Stimulated activated CD4-positive, alpha-beta T cell treated with anti-CD3 and anti-CD28 coated beads, Interleukin-1b, Interleukin-23, amount 100 ng/mL, for 4 hours (primary cell): ENCODE results near the gene KRTDAP.

Experiments used
- DNase-seq, 2 donors: peaks; one replicate each; pipeline ENCODE4 v3.0.0-alpha.2; 2020; ENCODE audit warnings: low read depth in 2 of 2

The KRTDAP gene, protein sequence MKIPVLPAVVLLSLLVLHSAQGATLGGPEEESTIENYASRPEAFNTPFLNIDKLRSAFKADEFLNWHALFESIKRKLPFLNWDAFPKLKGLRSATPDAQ

DNA sequence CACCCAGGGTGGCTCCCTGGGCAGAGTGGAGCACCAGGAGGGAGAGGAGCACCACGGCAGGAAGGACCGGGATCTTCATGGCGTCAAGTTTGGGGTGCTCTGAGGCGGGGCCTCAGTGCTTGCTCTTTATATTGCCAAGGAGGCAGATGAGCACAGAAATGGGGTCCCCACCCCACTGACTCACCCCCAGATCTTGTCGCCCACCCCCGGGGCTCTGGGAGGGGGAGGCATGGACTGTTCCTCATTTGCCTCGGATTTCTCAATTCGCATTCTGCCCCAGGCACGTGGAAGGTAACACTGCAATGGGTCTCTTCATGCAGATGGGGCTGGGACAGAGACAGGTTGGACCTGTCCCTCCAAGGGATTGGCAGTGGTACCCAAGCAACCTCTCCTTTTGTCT, at the start of gene KRTDAP:
TSS of gene KRTDAP (minus strand) at position 101 of the 400 bp plus-strand sequence. CDS start at position 79, 22 bp downstream.
- DNase-seq, result no peak

DNA sequence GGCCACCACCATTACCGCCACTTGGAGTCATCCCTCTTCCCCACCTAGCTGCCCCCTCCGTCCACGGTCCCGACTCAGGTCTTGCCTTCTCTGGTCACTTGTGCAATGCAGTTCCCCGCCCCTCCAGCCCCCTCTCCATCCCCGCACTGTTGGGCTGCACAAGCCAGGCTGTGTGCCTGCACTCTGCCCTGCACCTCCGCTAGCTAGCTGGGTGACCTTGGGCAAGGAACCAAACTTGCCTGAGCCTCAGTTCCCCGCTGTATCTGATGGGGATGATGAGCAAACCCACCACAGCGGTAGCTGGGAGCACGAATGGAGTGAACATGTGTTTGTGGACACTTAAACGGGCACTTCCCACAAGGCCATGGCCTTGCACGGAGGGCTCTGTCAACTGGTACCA, 49.6 kb upstream of the KRTDAP start:
- no peak for DNase-seq

DNA sequence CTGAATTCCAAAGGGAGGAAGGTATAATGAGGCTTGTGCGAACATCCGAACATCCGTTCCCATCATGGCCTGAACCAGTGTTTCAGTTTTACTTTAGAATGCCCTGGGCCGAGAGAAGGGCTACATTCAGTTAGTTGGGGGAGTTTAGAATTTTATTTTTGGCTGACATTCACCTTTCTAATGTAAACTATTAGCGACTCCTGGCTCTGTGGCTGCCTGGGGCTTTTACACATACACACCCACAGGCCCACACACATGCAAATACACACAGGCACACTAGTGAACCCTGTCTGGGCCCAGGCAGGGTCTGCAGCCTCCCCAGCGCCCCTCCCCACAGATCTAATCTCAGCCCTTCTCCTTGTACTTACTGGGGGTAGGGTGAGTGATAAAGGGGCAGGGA, 49.0 kb upstream of the KRTDAP start:
- DNase-seq, result no peak

DNA sequence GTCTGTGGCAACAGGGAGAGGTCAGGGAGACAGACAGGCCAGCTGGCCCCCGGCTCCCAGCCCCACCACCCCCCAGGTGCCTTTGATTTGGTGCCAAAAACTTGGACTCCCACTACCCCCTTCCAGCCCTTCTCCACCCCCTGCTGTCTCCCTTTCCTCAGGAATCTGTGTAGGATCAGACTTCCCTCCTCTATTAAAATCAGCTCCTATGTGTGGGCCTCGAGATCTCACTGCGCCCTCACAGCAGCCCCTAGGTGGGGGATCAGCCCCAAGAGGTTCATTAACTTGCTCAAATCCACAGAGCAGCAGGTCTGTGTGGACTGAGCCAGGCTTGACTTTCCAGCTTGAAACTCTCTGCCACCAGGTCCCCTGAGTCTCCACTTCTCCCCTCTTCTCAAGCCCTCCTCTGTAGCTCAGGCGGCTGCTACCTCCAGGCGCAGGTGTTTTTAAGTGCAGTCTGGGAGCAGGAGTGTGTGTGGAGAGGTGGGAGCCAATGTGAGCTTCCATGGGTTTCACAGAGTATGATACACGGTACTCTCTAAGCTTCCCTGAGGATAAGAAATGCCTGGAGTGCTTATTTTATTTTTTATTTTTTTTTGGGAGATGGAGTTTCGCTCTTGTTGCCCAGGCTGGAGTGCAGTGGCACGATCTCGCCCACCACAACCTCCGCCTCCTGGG, 44.7 kb upstream of the KRTDAP start:
- DNase-seq, result no peak

DNA sequence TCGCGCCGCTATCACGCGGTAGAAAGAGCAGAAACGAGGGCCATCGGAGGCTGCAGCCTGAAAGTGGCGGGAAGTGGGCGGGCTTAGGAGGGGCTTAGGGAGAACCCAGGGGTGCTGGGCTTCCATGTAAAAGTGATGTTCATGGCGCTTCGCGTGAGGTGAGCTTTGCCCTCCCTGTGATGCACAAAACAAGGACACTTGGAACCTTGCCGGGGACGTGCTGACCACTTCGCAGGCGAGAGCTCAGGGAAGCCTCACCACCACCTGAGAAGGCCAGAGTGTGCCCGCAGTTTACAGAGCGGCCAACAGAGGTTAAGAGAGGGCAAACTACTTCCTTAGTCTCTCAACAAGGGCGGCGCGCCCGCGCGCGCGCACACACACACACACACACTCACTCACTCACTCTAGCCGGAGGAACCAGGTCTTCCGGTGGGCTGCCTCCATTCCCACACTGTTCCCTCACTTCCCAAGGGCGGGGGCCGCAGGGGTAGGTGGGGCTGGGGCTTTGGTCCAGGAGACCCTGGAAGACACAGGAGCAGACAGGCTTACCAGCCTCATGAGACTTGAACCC, 43.6 kb upstream of the KRTDAP start:
- peak in 1 of 2 donors; percentile 28 for DNase-seq

DNA sequence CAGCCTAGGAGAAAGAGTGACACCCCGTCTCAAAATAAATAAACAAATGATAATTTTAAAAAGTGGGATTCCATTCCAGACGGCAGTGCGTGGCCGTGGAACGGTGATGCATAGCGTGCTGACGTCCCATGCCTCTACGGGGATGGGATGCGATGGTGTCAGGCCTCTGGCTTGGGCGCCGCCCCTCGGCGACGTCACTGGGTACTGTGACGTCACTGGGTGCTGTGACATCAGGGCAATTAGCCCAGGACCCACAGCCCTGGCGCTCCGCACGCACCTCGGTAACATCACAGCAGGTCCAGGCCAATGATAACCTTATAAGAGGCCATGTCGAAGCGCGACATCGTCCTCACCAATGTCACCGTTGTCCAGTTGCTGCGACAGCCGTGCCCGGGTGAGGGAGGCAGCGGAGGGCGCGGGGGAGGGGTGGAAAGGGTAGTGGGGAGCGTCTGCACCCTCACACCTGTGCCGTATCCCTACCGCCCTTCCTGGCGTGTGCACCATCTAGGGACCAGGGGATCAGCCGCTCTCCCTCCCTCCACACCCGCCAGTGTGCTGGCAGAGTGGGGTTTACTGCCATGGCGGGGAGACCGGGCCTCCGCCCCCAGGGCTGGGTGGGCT, 43.0 kb upstream of the KRTDAP start, which contains the start of gene GAPDHS:
TSS of gene GAPDHS (plus strand) at position 256 of the 621 bp plus-strand sequence. CDS start at position 328, 72 bp downstream.
- DNase-seq, result no peak

DNA sequence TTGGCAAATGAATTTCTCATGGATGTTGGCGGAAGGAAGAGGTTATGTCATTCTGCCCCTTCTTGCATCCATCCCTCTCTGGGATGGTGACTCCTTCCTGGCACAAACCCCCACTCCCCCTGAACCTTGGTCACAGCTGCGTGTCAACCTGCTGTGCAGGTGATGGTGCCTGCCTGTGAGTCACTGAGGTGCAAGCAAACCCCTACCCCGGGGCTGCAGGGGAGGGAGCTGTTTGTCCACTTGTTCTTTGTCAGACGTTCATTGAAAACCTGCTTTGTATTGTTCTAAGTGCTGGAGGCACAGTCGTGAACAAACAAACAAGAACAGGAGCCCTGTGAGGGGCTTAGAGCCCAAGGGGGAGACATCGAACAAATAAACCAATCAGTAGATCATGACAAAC, 41.0 kb upstream of the KRTDAP start:
- no peak for DNase-seq

DNA sequence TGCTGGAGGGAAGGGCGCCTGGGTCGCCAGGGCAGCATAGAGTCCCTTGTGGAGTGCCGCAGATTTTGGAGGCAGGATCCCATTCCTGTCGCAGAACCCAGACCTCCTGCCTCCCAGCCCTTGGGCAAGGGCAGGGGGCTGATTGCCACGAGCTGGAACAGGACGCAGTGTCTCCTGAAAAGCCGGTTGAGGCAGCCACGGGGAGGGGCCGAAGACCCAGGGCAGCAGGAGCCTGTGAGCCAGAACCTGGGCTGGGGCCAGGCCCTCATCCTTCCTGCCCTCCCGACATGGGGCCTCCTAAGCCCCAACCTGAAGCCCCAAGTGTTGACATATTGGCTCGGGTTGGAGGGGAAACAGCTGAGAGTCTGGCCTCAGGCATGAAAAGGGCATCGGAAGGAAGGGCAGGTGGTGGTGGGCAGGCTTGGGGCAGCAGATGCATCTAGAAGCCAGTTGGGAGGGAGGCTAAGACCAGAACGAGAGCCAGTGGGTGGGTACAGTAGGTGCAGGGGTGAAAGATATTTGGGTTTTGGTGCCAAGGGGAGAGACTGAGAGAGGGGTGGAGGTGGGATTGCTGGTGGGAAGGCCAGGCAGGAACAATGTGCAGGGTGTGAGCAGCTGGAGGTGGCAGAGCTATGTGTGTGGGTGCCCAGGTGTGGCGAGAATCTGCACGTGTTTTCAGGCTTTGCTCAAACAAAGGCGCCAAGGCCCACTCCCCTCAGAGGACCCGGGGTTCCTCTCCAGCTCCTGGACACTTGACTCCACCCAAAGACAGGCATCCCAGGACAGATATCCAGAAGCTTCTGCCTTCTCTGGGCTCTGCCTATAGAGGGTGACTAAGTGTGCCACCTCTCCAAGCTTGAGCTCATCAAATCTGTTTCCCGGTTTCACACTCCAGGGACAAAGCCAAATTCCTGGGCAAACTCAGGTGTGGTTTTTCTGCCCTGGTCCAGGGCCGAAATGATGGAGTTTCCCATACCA, 39.3 kb upstream of the KRTDAP start:
- DNase-seq, result no peak

DNA sequence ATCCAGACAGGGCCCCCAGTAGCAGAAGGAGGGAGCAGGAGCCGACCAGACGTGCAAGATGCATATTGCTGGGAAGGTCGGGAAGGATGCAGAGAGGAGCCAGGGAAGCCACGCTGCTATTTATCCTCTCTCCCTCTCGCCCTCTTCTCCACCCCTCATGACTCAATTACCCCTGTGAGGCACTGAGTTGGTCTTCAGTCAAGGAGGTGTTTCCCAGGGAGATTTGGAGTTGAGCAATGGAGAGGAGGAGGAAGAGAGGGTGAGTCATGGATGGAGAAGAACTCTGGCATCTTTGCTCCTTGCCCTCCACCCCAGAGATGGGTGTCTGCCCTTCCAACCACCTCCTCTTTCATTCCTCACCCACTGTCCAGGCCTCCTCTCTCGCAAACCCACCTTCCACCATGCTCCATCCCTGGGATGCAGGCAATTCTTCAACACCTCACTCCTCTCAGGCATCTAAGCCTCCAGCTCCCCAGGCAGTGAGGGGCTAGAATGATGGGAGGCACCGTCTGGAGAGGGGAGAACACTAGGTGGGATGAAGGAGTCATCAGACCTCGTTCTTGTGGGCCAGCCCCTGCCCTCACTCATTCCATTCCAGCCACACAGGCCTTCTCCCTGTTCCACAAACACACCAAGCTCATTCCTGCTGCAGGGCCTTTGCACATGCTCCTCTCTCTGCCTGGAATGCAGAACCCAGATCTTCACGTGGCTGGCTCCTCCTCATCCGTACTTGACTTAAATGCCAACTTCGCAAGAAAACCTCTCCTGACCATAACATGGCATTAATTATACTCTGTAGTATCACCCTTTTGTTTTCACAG, 38.2 kb upstream of the KRTDAP start, which contains the start of gene SBSN:
TSS of gene SBSN (minus strand) at position 94 of the 821 bp plus-strand sequence. CDS start at position 64, 30 bp downstream.
- no peak for DNase-seq

DNA sequence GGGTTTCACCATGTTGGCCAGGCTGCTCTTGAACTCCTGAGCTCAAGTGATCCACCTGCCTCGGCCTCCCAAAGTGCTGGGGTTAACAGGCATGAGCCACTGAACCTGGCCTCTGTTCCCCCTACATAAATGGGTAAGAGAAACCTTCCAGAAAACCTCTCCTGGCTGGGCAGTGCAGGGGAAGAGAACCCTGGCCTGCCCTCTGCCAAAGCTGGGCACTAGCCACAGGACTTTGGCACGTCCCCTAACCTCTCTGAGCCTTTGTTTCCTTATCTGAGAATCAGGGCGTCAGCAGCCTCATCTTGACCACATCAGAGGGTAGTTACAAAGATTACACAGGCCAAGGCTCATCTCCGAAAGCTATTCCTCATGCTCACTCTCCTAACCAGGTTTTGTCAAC, 35.6 kb upstream of the KRTDAP start:
- no peak for DNase-seq

DNA sequence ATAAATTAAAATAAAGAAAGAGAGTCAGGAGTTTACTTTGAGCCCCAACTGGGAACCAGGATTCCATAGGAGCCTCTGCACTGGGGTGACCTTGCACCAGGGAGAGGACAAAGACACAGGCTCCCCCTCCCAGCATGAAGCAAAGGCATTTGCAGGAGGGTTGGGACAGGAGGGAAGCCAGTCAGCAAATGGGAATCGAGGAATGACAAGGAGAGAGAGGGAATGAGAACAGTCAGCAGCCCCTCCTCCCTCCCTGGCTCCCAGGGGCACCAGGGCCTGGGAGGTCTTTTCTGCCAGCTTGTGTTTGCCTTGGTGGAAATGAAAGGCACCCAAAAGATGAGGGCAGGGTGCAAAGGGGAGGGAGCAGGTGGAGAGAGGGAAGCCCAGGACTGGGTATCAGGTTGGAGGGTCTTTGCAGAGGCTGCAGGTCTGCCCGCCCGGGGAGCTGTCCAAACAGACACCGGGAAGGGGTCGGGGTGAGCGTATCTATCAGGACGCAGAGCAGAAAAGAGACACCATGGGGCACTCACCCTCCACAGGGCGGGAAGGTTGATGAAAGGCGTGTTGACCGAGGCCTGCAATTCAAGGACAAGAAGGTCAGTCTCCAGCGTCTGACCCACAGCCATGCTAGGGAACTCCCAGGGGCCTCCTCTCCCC, 34.0 kb upstream of the KRTDAP start:
- no peak for DNase-seq

DNA sequence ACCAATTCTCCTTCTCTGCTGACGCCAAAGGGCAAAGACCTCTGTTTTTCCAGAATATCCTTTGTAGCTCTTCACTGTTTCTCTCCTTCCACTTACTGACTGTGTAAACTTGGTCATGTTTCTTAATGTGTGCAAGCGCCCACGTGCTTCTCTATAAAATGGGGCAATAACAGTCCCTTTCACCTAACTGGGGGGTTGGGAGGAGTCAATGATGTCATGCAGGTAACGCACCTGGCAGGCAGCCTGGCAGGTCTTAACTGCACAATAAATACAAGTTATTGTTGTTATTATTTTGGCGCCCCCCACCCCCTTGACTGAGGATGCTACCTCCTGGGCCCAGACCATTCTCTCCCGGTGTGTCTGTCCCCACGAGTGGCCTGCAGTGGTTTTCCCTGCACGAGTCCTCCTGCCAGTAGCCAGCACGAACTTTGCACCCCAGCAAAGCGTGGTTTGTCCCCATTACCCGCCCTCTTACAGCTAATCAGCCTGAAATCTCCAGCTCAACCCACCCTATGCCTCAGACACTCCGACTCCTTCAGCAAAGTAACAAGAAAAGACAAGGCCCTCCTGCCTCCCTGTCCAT, 32.6 kb upstream of the KRTDAP start:
- no peak for DNase-seq

DNA sequence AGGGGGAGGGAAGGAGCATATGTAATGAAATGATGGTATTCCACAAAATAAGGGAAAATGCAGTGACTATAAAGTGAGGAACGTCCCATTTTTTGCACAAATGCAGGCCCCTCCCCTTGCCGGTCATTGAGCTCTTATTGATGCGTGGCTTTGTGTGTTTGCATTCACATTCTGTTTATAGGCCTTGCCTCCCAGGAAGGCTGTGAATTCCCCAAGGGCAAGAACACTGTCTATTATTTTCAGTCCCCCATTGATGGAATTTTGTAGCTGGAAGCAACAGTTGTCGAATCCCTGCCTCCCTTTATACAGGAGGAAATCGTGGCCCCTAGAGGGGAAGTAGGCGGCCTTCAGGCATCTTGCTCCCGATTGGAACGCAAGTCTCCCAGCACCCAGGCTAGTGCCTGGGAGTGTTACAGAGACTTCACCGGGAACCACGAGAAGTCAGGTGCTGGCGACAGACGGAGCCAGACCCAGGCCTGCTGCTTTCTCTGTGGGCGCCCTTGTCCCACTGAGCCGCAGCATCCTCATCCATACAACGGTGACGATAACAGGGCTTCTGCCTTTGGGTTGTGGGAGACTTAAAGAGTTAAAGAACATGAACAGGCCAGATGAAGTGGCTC, 31.0 kb upstream of the KRTDAP start:
- no peak for DNase-seq

DNA sequence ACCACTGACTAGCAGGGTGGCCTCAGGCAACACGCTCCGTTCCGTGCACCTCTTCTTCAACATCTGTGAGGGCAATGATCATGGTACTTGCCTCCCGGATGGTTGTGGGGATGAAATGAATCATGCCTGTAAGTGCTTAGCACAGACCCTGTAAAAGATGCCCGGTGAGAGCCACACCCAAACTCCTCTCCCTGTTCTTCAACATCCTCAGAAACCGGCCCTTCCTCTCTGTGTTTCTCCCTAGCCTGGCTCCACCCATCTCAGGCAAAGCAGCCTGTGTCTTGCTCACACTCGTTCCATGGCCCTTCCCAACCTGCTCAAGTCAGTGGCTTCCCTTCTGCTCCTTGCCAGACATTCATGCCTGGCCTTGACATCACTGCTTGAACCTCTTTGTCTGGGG, 29.0 kb upstream of the KRTDAP start:
- no peak for DNase-seq

DNA sequence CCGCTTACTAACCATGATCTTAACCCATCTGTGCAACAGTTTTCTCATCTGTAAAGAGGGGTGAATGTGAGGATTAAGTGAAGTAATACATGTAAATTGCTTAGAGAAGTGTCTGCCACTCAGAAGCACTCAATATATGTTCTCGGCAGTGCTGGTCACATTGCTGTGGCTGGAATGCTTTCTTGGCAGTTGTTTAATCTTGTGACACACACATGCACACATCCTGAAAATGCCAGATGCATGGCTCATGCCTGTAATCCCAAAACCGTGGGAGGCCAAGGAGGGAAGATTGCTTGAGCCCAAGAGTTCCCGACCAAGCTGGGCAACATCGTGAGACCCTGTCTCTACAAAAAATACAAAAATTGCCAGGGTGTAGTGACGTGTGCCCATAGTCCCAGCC, 28.0 kb upstream of the KRTDAP start:
- DNase-seq, result no peak

DNA sequence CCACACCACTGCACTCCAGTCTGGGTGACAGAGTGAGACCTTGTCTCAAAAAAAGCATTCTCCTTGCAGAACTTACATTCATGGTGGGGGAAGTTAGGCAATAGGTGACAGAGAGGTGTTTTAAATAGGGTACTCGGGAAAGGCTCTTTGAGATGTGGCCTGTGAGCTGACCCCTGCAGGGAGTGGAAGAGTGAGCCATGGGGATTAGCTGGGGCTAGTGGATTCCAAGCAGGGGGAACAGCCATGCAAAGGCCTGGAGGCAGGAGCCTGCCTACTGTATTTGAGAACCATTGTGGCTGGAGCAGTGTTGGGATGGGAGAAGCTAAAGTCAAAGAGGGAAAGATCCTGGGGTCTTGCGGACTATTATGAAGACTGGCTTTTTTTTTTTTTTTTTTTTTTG, 27.1 kb upstream of the KRTDAP start:
- no peak for DNase-seq

DNA sequence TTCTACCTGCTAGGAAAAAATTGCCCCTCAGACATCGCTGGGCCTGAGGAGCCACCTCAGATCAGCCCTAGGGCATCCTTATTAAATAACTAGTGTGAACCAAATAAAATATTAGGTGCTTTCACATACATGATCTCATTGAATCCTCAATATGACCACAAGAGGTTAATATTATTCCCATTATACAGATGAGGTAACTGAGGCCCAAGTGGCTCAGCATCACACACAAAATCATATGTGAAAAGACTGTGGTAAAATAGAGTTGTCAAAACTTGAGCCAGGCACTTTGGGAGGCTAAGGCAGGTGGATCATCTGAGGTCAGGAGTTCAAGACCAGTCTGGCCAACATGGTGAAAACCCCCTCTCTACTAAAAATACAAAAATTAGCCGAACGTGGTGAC, 26.0 kb upstream of the KRTDAP start:
- DNase-seq, result no peak

DNA sequence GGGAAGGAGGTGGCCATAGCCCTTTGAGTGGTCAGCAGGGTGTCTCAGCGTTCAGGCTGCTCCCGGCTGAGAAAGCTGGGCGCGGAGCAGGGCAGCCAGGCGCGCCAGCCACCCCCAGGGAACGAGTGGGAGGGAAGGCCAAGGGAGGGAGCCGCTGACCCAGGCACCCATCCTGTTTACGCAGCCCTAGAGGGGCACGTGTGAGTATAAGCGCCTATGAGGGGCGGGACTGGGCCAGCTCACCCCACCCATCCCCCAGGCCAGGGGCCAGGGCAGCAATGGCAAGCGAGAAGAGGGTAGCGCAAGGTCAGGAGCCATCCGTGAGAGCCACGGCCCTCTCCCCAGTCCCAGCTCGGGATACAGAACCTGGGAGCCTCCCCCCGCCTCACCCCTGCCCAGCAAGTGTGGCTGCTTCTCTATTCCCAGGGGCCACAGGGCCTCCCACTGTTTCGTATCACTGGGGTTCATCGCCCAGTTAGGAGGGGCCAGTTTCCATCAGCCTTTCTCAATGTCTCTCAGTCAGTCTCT, 24.1 kb upstream of the KRTDAP start:
- DNase-seq, result no peak

DNA sequence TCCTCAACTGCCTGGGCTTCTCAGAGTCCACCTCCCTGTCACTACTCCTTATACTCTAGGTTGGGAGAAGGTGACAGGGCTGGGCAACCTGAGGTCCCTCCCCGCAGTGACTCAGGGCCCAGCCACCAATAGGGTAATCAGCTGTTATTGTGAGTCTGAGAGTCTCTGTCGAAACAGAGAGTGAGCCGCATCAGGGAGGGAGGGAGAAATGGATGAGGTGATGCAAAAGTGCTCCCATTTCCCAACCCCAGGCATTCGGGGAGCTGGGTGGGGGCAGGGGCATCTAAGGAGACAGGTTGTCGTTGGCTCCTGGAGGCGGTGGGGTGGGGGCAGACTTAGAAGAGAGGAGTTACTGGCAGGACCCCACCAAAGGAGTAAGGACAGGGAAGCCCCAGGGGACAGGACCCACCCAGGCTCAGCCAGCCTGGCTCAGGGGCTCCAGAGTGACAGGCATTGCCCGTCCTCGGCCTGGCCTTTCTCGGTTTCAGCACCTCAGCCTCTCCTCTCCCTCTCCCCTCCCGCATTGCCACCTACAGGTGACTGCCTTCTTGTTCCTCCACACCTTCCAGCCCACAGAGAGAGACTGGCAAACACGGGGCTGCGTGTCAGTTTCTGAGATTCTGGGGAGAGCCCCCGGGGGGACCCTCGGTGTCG, 23.5 kb upstream of the KRTDAP start, which contains the start of gene DMKN:
TSS of gene DMKN (minus strand) at position 22 of the 654 bp plus-strand sequence. CDS start 174 bp downstream, outside the sequence.
- DNase-seq, result no peak
